SK-N-MC (cell line): ENCODE data around the gene DDX42.

ENCODE experiments used
- DNase-seq: peaks from one replicate; pipeline ENCODE4 v3.0.0-alpha.2; 2011; ENCODE audit warnings: low read depth, low spot score
- H3K27ac ChIP-seq: fragments of 200-600 bp; sonication (generic); 2 replicates; pipeline ENCODE4 v1.5.1; 2016; ENCODE audit warnings: mixed run types
- H3K36me3 ChIP-seq: fragments of 200-600 bp; sonication (generic); 2 replicates; pipeline ENCODE4 v1.6.1; 2017; ENCODE audit warnings: antibody characterized with exemption, low read length, mixed read lengths; ENCODE audit not compliant: insufficient read depth
- H3K4me3 ChIP-seq: fragments of 200-600 bp; sonication (generic); 2 replicates; pipeline ENCODE4 v1.5.1; 2016
- H3K9ac ChIP-seq: fragments of 200-600 bp; sonication (generic); 2 replicates; pipeline ENCODE4 v1.8.0; 2017; ENCODE audit warnings: mixed run types, mixed read lengths; ENCODE audit not compliant: insufficient read length
- H3K9me3 ChIP-seq: fragments of 200-600 bp; sonication (generic); 2 replicates; pipeline ENCODE4 v1.6.1; 2017; ENCODE audit warnings: low read depth, mild to moderate bottlenecking, antibody characterized with exemption, low read length, moderate library complexity, mixed read lengths
- EZH2 ChIP-seq: fragments of 200-600 bp; sonication (generic); IDR thresholded peaks from one replicate; pipeline ENCODE4 v1.6.1; 2017; ENCODE audit warnings: antibody characterized with exemption
- FOXP2 ChIP-seq: optimal IDR thresholded peaks from 2 replicates; pipeline ENCODE3; 2011; ENCODE audit warnings: mild to moderate bottlenecking, moderate library complexity; ENCODE audit not compliant: insufficient read depth; ENCODE audit errors: extremely low read length, control extremely low read depth
- POLR2AphosphoS5 ChIP-seq: IDR thresholded peaks from 2 replicates; pipeline ENCODE4 v1.6.1; 2012; ENCODE audit warnings: mild to moderate bottlenecking, low read depth, low read length, borderline replicate concordance

Gene DDX42

DNA sequence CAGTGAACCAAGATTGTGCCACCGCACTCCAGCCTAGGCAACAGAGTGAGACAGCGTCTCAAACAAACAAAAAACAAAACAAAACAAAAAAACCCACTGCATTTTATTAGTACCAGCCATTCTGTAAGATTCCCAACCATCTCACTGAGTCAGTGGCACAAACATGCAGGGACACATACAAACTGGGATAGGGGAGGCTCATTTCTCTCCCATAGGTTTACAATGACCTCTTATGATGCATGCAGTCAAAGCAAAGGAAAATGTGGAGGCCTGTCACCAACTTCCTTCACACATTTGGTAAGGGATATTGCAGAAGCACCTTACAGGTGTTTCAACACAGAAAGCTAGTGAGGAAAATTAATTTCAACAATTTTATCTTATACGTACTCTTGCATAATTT is 19.9 kb upstream of the DDX42 start:
- no peak for DNase-seq
- H3K9me3 ChIP-seq: no peaks in the 10 kb centered on the region
- no peak overlapping the region for H3K27ac ChIP-seq
- no peak overlapping the region for H3K9ac ChIP-seq
- H3K36me3 ChIP-seq: peaks cover 82% of the 10 kb centered on the region
- no peak overlapping the region for H3K4me3 ChIP-seq
- no peak for TF ChIP-seq EZH2
- TF ChIP-seq POLR2AphosphoS5: no peak
- TF ChIP-seq FOXP2: no peak

DNA sequence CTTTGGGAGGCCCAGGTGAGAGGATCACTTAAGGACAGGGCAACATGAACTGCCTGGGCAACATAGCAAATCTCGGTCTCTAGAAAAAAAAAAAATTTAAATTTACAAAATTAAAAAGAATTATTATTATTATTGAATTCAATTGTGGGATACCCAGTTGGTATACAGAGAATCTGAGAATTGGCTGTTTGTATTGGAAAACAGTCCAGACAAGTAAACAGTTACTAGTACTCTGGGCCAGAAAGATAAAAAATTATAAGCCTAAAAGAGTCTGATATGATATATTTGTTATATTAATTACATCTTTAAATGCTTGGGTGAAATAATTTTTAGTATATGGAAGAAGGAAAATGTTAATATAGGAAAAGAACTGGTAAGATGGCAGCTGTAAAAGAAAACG is 15.5 kb upstream of the DDX42 start:
- Histone ChIP-seq H3K9ac (no peak overlapping the region), H3K27ac (no peak overlapping the region), H3K9me3 (no peaks in the 10 kb centered on the region), H3K4me3 (no peak overlapping the region), H3K36me3 (peaks cover 87% of the 10 kb centered on the region)
- DNase-seq: no peak
- no peak for TF ChIP-seq EZH2
- no peak for TF ChIP-seq POLR2AphosphoS5
- no peak for TF ChIP-seq FOXP2

DNA sequence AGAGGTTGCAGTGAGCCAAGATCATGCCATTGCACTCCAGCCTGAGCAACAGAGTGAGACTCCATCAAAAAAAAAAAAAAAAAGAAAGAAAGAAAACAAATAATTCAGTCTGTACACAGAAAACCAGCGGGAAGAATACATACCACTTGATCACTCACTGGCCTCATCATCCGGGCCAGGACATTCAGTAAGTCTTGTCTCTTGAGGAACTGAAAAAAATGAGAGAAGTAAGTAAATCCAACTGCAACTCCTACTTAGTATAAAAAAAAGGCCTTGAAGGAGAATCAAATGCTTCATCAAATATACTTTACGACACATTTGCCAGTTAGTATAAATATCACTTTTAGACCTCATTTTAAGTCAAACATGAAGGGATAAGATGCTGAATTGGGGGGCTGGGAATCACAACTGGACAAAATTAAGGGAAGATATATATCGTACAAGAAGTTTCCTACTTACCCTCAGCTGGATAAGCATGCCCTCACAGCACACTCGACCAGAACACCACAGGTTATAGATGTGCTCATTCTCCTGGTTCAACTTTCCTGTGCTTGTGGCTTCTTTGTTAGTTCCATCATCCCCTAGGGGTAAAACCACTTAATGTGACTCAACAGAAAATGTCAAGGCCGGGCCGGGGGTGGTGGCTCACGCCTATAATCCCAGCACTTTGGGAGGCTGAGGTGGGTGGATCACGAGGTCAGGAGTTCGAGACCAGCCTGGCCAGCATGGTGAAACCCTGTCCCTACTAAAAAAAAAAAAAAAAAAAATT is 13.0 kb upstream of the DDX42 start:
- H3K36me3 ChIP-seq: peaks cover 86% of the 10 kb centered on the region
- no peak overlapping the region for H3K4me3 ChIP-seq
- H3K27ac ChIP-seq: no peak overlapping the region
- DNase-seq: no peak
- H3K9me3 ChIP-seq: no peaks in the 10 kb centered on the region
- no peak for TF ChIP-seq EZH2
- TF ChIP-seq FOXP2: no peak
- no peak for TF ChIP-seq POLR2AphosphoS5
- no peak overlapping the region for H3K9ac ChIP-seq

DNA sequence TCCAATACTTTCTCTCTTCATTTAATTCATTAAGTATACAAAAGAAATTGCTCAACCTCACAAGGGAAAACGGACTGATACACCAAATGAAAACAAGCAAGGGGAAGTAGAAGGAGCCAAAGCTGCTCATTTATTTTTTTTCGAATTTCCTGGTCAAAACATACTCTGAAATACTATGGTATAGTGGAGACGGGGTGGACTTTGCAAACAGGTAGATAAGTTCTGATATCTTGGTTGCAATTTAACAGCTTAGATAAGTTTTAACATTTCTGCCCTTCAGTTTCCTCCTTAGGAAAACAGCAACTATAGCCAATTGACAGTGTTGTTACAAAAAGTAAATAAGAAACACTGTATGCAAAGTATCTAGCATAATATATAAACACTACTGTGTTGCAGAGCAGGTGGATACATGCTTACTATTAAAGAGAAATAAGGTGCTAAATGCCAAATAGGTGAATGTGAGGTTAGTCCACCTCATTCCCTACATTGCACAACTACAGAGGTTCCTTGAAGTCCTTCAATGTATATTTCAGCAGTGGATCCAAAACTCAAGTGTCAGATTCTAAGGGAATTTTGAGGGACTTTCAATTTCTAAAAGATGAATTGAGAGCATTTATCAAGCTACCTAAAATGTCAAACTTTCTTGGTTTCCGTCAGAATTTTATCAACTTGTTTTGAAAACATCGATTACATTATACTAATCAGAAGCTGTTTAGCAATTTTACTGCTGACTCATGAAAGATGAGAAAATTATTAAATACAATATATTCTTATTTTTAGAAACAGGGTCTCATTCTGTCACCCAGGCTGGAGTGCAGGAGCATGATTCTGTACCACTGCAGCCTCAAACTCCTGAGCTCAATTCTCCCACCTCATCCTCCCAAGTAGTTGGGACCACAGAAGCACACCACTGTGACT is 11.6 kb upstream of the DDX42 start:
- peaks cover 75% of the 10 kb centered on the region for H3K36me3 ChIP-seq
- no peak overlapping the region for H3K9ac ChIP-seq
- H3K4me3 ChIP-seq: no peak overlapping the region
- H3K9me3 ChIP-seq: no peaks in the 10 kb centered on the region
- DNase-seq: no peak
- TF ChIP-seq POLR2AphosphoS5 (no peak), FOXP2 (no peak), EZH2 (no peak)
- H3K27ac ChIP-seq: peak overlapping the region; percentile 60; the same call in 1 of the 2 replicates

DNA sequence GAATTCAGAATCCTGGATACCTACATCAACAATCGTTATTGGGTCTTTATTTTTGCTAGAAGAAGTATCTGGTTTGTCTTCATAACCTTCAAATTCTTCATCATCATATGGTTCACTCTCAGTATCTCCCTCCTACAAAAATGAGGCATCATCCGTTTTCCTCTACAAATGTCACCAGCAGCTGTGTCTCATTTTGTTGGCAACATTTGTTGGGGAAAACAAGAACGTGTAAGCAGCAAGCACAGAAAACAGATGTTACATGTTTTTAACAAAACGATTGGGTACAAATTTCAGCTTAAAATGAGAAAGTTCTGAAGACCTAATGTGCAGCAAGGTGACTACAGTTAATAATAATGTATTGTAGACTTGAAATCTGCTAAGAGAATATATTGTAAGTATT is 9.3 kb upstream of the DDX42 start:
- DNase-seq: no peak
- H3K9me3 ChIP-seq: no peaks in the 10 kb centered on the region
- no peak overlapping the region for H3K27ac ChIP-seq
- H3K9ac ChIP-seq: no peak overlapping the region
- TF ChIP-seq POLR2AphosphoS5: no peak
- no peak for TF ChIP-seq EZH2
- no peak for TF ChIP-seq FOXP2
- peaks cover 72% of the 10 kb centered on the region for H3K36me3 ChIP-seq
- H3K4me3 ChIP-seq: no peak overlapping the region

DNA sequence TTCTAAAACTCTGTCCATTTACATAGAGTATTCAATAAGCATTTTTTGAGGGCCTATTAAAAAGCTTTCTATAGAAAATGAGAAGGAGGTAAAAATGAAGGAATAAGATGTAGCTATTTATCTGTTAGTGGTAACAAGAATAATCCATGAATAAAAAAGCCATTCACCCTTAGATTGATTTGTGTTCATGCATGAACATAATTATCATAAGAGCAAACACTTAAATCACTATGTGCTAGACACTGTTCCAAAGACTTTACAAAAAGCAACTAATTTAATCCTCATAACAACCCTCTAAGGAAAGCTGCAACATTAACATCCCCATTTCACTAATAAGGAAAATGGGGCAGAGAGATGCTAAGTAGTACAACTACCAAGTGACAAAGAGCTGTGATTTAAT is 7.2 kb upstream of the DDX42 start:
- peaks cover 65% of the 10 kb centered on the region for H3K36me3 ChIP-seq
- no peaks in the 10 kb centered on the region for H3K9me3 ChIP-seq
- H3K9ac ChIP-seq: no peak overlapping the region
- no peak overlapping the region for H3K4me3 ChIP-seq
- H3K27ac ChIP-seq: no peak overlapping the region
- DNase-seq: no peak
- TF ChIP-seq FOXP2 (no peak), EZH2 (no peak), POLR2AphosphoS5 (no peak)

DNA sequence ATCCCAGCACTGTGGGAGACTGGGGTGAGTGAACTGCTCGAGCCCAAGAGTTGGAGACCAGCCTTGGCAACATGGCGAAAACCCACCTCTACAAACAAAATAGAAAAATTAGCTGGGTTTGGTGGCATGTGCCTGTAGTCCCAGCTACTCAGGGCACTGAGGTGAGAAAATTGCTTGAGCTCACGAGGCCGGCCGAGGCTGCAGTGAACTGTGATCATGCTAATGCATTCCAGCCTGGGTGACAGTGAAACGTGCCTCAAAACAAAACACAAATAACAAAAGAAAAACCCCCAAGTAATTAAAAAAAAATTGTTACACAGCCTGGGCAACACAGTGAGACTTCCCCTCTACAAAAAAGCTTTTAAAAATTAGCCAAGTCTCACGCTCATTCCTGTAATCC is 5.5 kb upstream of the DDX42 start:
- peaks cover 49% of the 10 kb centered on the region for H3K36me3 ChIP-seq
- no peak overlapping the region for H3K4me3 ChIP-seq
- H3K27ac ChIP-seq: no peak overlapping the region
- no peak for TF ChIP-seq POLR2AphosphoS5
- no peak for TF ChIP-seq EZH2
- no peak for TF ChIP-seq FOXP2
- DNase-seq: no peak
- H3K9me3 ChIP-seq: no peaks in the 10 kb centered on the region
- H3K9ac ChIP-seq: no peak overlapping the region

DNA sequence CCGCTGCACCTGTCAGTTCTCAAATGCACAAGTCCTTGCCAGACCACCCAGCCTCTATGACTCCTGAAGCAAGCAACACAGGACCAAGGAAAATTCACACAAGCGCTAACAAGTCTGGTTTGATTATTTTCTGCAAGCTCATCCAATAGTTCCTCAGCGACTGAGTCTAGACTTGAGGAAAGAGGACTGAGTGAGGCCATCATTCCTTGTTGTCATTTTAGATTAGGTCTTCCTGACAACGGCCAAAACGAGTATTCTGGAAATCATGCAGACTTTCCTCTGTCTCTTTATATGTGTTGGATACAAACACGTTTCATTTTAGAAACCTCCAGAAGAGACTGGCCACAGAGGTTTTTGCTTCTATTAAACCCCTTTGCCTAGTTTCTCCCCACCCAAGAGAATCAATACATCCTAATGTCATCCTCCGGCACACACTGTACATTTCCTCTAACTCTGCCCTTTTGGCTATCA is 1.1 kb upstream of the DDX42 start:
- Histone ChIP-seq H3K4me3 (peak overlapping the region; percentile 93), H3K36me3 (peaks cover 51% of the 10 kb centered on the region), H3K9me3 (no peaks in the 10 kb centered on the region), H3K9ac (peak overlapping the region; percentile 98), H3K27ac (peak overlapping the region; percentile 82)
- no peak for DNase-seq
- no peak for TF ChIP-seq FOXP2
- TF ChIP-seq EZH2: no peak
- no peak for TF ChIP-seq POLR2AphosphoS5
